ENCODE results near the gene RNF32.

The RNF32 gene

GRCh38 chr7:156655251-156655650, 14.7 kb downstream of the RNF32 start:
- no peaks in the 10 kb centered on the region for H3K36me3 ChIP-seq (ENCODE audit: control insufficient read depth, insufficient read depth, low read length)
- TF ChIP-seq CTCF (IDR thresholded peaks at IDR 0.05; ENCODE audit: insufficient read depth, low read length, poor library complexity, severe bottlenecking), result no peak
- no peaks in the 10 kb centered on the region for H3K27me3 ChIP-seq (replicated peaks; ENCODE audit: control insufficient read depth, insufficient read depth, low read length)

GRCh38 chr7:156655983-156656382, 15.4 kb downstream of the RNF32 start:
- H3K4me3 ChIP-seq (replicated peaks; ENCODE audit: low read depth, low read length), result no peak overlapping the region
- no peak for TF ChIP-seq CTCF (IDR thresholded peaks at IDR 0.05; ENCODE audit: insufficient read depth, low read length, poor library complexity, severe bottlenecking)
- H3K36me3 ChIP-seq (ENCODE audit: control insufficient read depth, insufficient read depth, low read length), result no peaks in the 10 kb centered on the region
- no peaks in the 10 kb centered on the region for H3K27me3 ChIP-seq (replicated peaks; ENCODE audit: control insufficient read depth, insufficient read depth, low read length)
- DNase-seq (ENCODE audit: extremely low read depth, insufficient read length), result no peak

More at GRCh38 chr7:156655251-156655650, 14.7 kb downstream of the RNF32 start:
- H3K4me3 ChIP-seq (replicated peaks; ENCODE audit: low read depth, low read length), result no peak overlapping the region
- no peak for DNase-seq (ENCODE audit: extremely low read depth, insufficient read length)

- peak; percentile 41 for DNase-seq (ENCODE audit: extremely low read depth, insufficient read length)
- no peak for TF ChIP-seq CTCF (IDR thresholded peaks at IDR 0.05; ENCODE audit: insufficient read depth, low read length, poor library complexity, severe bottlenecking)
- no peaks in the 10 kb centered on the region for H3K27me3 ChIP-seq (replicated peaks; ENCODE audit: control insufficient read depth, insufficient read depth, low read length)
- no peak overlapping the region for H3K4me3 ChIP-seq (replicated peaks; ENCODE audit: low read depth, low read length)
- no peaks in the 10 kb centered on the region for H3K36me3 ChIP-seq (ENCODE audit: control insufficient read depth, insufficient read depth, low read length)
Measured at GRCh38 chr7:156656598-156656997, 16.0 kb downstream of the RNF32 start.

GRCh38 chr7:156657681-156658080, 17.1 kb downstream of the RNF32 start:
- H3K36me3 ChIP-seq (ENCODE audit: control insufficient read depth, insufficient read depth, low read length), result no peaks in the 10 kb centered on the region
- no peak overlapping the region for H3K4me3 ChIP-seq (replicated peaks; ENCODE audit: low read depth, low read length)
- no peak for DNase-seq (ENCODE audit: extremely low read depth, insufficient read length)
- no peaks in the 10 kb centered on the region for H3K27me3 ChIP-seq (replicated peaks; ENCODE audit: control insufficient read depth, insufficient read depth, low read length)
- no peak for TF ChIP-seq CTCF (IDR thresholded peaks at IDR 0.05; ENCODE audit: insufficient read depth, low read length, poor library complexity, severe bottlenecking)

GRCh38 chr7:156659203-156659602, 18.6 kb downstream of the RNF32 start:
- Histone ChIP-seq H3K27me3 (replicated peaks; ENCODE audit: control insufficient read depth, insufficient read depth, low read length) (no peaks in the 10 kb centered on the region), H3K4me3 (replicated peaks; ENCODE audit: low read depth, low read length) (no peak overlapping the region), H3K36me3 (ENCODE audit: control insufficient read depth, insufficient read depth, low read length) (no peaks in the 10 kb centered on the region)
- TF ChIP-seq CTCF (IDR thresholded peaks at IDR 0.05; ENCODE audit: insufficient read depth, low read length, poor library complexity, severe bottlenecking), result no peak
- DNase-seq (ENCODE audit: extremely low read depth, insufficient read length), result no peak

GRCh38 chr7:156659961-156660360, 19.4 kb downstream of the RNF32 start:
- no peak for DNase-seq (ENCODE audit: extremely low read depth, insufficient read length)
- Histone ChIP-seq H3K4me3 (replicated peaks; ENCODE audit: low read depth, low read length) (no peak overlapping the region), H3K27me3 (replicated peaks; ENCODE audit: control insufficient read depth, insufficient read depth, low read length) (no peaks in the 10 kb centered on the region), H3K36me3 (ENCODE audit: control insufficient read depth, insufficient read depth, low read length) (no peaks in the 10 kb centered on the region)
- no peak for TF ChIP-seq CTCF (IDR thresholded peaks at IDR 0.05; ENCODE audit: insufficient read depth, low read length, poor library complexity, severe bottlenecking)
